ENCODE results near the gene TCF25.

Gene TCF25

GRCh38 chr16:89910717-89911354 is 37.4 kb downstream of the TCF25 start:
- no peaks in the 10 kb centered on the region for H3K9me3 ChIP-seq (ENCODE audit: control insufficient read depth, insufficient read depth, low read depth, low read length)
- TF ChIP-seq ZNF266 (tag by site-specific recombination; IDR thresholded peaks at IDR 0.05; ENCODE audit: low read depth) (no peak), BCL11A (tag by site-specific recombination; IDR thresholded peaks at IDR 0.05; ENCODE audit: low read depth) (no peak), ZNF621 (tag by site-specific recombination; IDR thresholded peaks at IDR 0.05) (no peak), ZBTB17 (tag by site-specific recombination; IDR thresholded peaks at IDR 0.05) (no peak), ZNF510 (tag by site-specific recombination; IDR thresholded peaks at IDR 0.05; ENCODE audit: insufficient replicate concordance) (no peak)
- H3K27ac ChIP-seq (ENCODE audit: extremely low read depth, low read depth, low read length) = no peak overlapping the region
- POLR2A ChIA-PET = interaction anchor here (0.8 to 2.1 kb wide), 5 partner anchors 9 to 37 kb away, joined by 3 to 15 read pairs (median 5); partner anchors contain the start of genes TCF25 and TUBB3
- H3K4me1 ChIP-seq (ENCODE audit: control insufficient read depth, insufficient read depth, low read length) = no peaks in the 10 kb centered on the region
- no peak overlapping the region for H3K4me3 ChIP-seq (ENCODE audit: low read depth, low read length)
- peaks cover 8 to 44% of the 10 kb centered on the region in 2 experiments; a peak in 2 of 3 replicates for H3K36me3 ChIP-seq (ENCODE audit: control insufficient read depth in 2 of 2, insufficient read depth in 1 of 2, low read length in 2 of 2)
- CTCF ChIA-PET = interaction anchor here (0.6 to 3.1 kb wide), 24 partner anchors 8 to 212 kb away, joined by 3 to 20 read pairs (median 5); partner anchors contain the start of genes DBNDD1, MC1R and TUBB3

DNA sequence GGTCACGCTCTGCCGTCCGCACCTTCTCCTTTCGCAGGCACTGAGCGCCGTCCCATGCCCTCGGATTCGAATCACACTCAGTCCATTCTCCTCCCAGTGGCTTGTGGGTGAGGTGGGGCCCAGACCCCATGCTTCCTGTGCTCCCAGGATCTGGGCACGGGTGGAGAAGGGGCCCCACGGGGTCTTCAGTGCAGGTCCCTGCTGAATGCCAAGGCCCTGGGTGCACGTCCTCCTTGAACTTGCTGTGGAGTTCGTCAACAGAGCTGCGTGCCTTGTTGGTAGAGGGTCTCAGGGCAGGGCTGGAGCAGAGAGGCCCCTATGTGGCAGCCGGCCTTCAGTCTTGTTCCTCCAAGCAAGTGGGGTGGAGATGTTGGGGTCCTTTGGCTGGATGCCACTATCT is 38.0 kb downstream of the TCF25 start:
- ChIA-PET CTCF (interaction anchor here (0.7 to 1.9 kb wide), 6 partner anchors 11 to 170 kb away, joined by 3 to 13 read pairs (median 5); partner anchors contain the start of gene DBNDD1), POLR2A (interaction anchor here (2.0 to 2.1 kb wide), 2 partner anchors 11 to 38 kb away, joined by 12 to 15 read pairs; partner anchors contain the start of genes TCF25 and TUBB3)
- H3K27ac ChIP-seq (ENCODE audit: extremely low read depth, low read depth, low read length) = no peak overlapping the region
- H3K9me3 ChIP-seq (ENCODE audit: control insufficient read depth, insufficient read depth, low read depth, low read length) = no peaks in the 10 kb centered on the region
- TF ChIP-seq ZNF600 (tag by site-specific recombination; IDR thresholded peaks at IDR 0.05) = no peak
- no peak for TF ChIP-seq ZNF837 (tag by site-specific recombination; IDR thresholded peaks at IDR 0.05)
- no peak for TF ChIP-seq ZNF169 (tag by site-specific recombination; IDR thresholded peaks at IDR 0.05)
- TF ChIP-seq ZNF433 (tag by site-specific recombination; IDR thresholded peaks at IDR 0.05; ENCODE audit: low read depth) = no peak
- TF ChIP-seq, protein P1, sequence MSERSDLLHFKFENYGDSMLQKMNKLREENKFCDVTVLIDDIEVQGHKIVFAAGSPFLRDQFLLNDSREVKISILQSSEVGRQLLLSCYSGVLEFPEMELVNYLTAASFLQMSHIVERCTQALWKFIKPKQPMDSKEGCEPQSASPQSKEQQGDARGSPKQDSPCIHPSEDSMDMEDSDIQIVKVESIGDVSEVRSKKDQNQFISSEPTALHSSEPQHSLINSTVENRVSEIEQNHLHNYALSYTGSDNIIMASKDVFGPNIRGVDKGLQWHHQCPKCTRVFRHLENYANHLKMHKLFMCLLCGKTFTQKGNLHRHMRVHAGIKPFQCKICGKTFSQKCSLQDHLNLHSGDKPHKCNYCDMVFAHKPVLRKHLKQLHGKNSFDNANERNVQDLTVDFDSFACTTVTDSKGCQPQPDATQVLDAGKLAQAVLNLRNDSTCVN (tag by site-specific recombination; optimal IDR thresholded peaks at IDR 0.05) = no peak
- TF ChIP-seq, protein P2, sequence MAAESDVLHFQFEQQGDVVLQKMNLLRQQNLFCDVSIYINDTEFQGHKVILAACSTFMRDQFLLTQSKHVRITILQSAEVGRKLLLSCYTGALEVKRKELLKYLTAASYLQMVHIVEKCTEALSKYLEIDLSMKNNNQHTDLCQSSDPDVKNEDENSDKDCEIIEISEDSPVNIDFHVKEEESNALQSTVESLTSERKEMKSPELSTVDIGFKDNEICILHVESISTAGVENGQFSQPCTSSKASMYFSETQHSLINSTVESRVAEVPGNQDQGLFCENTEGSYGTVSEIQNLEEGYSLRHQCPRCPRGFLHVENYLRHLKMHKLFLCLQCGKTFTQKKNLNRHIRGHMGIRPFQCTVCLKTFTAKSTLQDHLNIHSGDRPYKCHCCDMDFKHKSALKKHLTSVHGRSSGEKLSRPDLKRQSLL (tag by site-specific recombination; IDR thresholded peaks at IDR 0.05) = no peak
- no peak for TF ChIP-seq SALL2 (tag by site-specific recombination; IDR thresholded peaks at IDR 0.05; ENCODE audit: borderline replicate concordance)
- H3K4me3 ChIP-seq (ENCODE audit: low read depth, low read length) = no peak overlapping the region
- no peaks in the 10 kb centered on the region for H3K4me1 ChIP-seq (ENCODE audit: control insufficient read depth, insufficient read depth, low read length)
- H3K36me3 ChIP-seq (ENCODE audit: control insufficient read depth in 2 of 2, insufficient read depth in 1 of 2, low read length in 2 of 2) = peaks cover 8 to 39% of the 10 kb centered on the region in 2 experiments; a peak in 2 of 3 replicates

- no peak overlapping the region for H3K27ac ChIP-seq (ENCODE audit: extremely low read depth, low read depth, low read length)
- ChIA-PET POLR2A (no interaction called here), CTCF (interaction anchor here (0.7 kb wide), 1 partner anchor 10 kb away, joined by 4 read pairs; no protein-coding TSS in a partner anchor)
- H3K36me3 ChIP-seq (ENCODE audit: control insufficient read depth in 2 of 2, insufficient read depth in 1 of 2, low read length in 2 of 2) = peaks cover 8 to 31% of the 10 kb centered on the region in 2 experiments; a peak in 2 of 3 replicates
- no peak overlapping the region for H3K4me3 ChIP-seq (ENCODE audit: low read depth, low read length)
- H3K9me3 ChIP-seq (ENCODE audit: control insufficient read depth, insufficient read depth, low read depth, low read length) = no peaks in the 10 kb centered on the region
- H3K4me1 ChIP-seq (ENCODE audit: control insufficient read depth, insufficient read depth, low read length) = no peaks in the 10 kb centered on the region
- TF ChIP-seq, protein P3, sequence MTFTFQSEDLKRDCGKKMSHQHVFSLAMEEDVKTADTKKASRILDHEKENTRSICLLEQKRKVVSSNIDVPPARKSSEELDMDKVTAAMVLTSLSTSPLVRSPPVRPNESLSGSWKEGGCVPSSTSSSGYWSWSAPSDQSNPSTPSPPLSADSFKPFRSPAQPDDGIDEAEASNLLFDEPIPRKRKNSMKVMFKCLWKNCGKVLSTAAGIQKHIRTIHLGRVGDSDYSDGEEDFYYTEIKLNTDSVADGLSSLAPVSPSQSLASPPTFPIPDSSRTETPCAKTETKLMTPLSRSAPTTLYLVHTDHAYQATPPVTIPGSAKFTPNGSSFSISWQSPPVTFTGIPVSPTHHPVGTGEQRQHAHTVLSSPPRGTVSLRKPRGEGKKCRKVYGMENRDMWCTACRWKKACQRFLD (tag by site-specific recombination; IDR thresholded peaks at IDR 0.05) = no peak
- no peak for TF ChIP-seq ZNF23 (tag by site-specific recombination; IDR thresholded peaks at IDR 0.05; ENCODE audit: borderline replicate concordance)
- TF ChIP-seq, protein P4, sequence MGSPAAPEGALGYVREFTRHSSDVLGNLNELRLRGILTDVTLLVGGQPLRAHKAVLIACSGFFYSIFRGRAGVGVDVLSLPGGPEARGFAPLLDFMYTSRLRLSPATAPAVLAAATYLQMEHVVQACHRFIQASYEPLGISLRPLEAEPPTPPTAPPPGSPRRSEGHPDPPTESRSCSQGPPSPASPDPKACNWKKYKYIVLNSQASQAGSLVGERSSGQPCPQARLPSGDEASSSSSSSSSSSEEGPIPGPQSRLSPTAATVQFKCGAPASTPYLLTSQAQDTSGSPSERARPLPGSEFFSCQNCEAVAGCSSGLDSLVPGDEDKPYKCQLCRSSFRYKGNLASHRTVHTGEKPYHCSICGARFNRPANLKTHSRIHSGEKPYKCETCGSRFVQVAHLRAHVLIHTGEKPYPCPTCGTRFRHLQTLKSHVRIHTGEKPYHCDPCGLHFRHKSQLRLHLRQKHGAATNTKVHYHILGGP (tag by site-specific recombination; IDR thresholded peaks at IDR 0.05) = no peak
- TF ChIP-seq ZNF518A (tag by site-specific recombination; conservative IDR thresholded peaks at IDR 0.05; ENCODE audit: low read depth) = no peak
- TF ChIP-seq ZNF426 (tag by site-specific recombination; IDR thresholded peaks at IDR 0.05) = no peak
Measured at GRCh38 chr16:89912143-89912542, 38.8 kb downstream of the TCF25 start.

All from HEK293 (cell line).